Left lung (tissue), 10 donors: ENCODE data around the gene PDLIM5. TPM values are rescaled to one million over a fixed set of nuclear protein-coding genes. Genes with fewer than 3 reads are reported as not detected.
"Not testable (repeated sequence)": the region's sequence is repeated elsewhere in the genome, so short reads cannot be mapped to it uniquely, and the experiment has no call there.

Experiments used
- ATAC-seq: fragments of 200-7000 bp; cut with Tn5 transposase; one replicate; pipeline ENCODE4 v1.9.1; 2020; ENCODE audit warnings: moderate library complexity
- DNase-seq, 4 donors: peaks; one replicate each; pipeline ENCODE4 v3.0.0-alpha.2; 2013 to 2020
- H3K27ac ChIP-seq, 2 donors: fragments of 200-600 bp; sonication (generic) in 1 of 2; one replicate each; pipeline versions ENCODE4 v1.5.0 to v1.8.0; 2020 to 2021
- H3K27me3 ChIP-seq, 2 donors: fragments of 200-600 bp; sonication (generic) in 1 of 2; one replicate each; pipeline versions ENCODE4 v1.5.0 to v1.8.0; 2020 to 2021
- H3K36me3 ChIP-seq, 2 donors: fragments of 200-600 bp; sonication (generic) in 1 of 2; one replicate each; pipeline versions ENCODE4 v1.5.0 to v1.8.0; 2020 to 2021
- H3K4me1 ChIP-seq, 2 donors: fragments of 200-600 bp; one replicate each; pipeline ENCODE4 v1.8.0; 2021
- H3K4me3 ChIP-seq, 2 donors: fragments of 200-600 bp; sonication (generic) in 1 of 2; one replicate each; pipeline versions ENCODE4 v1.5.0 to v1.8.0; 2020 to 2021; ENCODE audit warnings: mild to moderate bottlenecking in 1 of 2
- H3K9me3 ChIP-seq, 2 donors: fragments of 200-600 bp; sonication (generic) in 1 of 2; one replicate each; pipeline versions ENCODE4 v1.5.0 to v1.8.0; 2020 to 2021
- intact Hi-C, 2 donors: fragments of 100-400 bp; cut with DNase I; formaldehyde crosslinking; loops; one replicate each; pipeline versions ENCODE4 v1.11.2 to v1.14.2; 2022
- polyA plus RNA-seq, 6 donors: library from polyadenylated mRNA; unstranded; fragments of 120-200 nt; gene quantifications; one replicate each; pipeline ENCODE4 v1.2.1, GENCODE V29; 2013; ENCODE audit not compliant: insufficient read length in 6 of 6
- total RNA-seq, 2 donors: library from RNA; stranded (reverse); fragmentation: NEBNext Ultra II Directional; extraction: Animal tissue kit (Norgen Biotek cat#: 25700); gene quantifications; one replicate each; pipeline ENCODE4 v1.2.1, GENCODE V29; 2021
- TF ChIP-seq, protein P1 (sequence below), 2 donors: fragments of 200-600 bp; sonication (generic) in 1 of 2; IDR thresholded peaks; one replicate each; pipeline versions ENCODE4 v1.5.0 to v1.8.0; 2021; ENCODE audit warnings: antibody characterized with exemption in 2 of 2
- donor health status: DM: no; HTN: yes; CAD: no.
- donor health status: DM: no; HTN: no; CAD: no.

Gene PDLIM5
- total and polyA plus RNA-seq, 8 donors: 18.3 to 105 (median 20.3) TPM

DNA sequence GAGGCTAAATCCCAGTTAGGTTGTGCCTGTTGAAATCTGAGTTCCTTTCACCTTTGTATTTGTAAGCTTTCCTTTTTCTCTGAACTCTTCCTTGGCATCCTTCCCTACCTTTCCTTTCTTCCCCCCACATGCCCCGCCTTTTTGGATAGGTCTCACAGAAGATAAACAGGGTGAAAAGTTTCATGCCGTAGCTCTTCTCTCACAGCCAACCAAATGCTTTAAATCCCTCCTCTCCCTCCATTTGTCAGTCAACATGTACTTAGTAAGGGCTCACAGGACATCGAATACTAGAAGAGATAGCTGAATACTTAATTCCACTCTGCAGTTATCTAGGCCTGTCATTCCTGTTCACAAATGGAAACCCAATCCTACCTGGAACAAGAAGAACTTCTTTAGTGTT lies 198.9 kb downstream of the PDLIM5 start:
- H3K27me3 ChIP-seq: no peaks in the 10 kb centered on the region
- H3K27ac ChIP-seq: no peak overlapping the region
- H3K36me3 ChIP-seq: peaks cover 0 to 8% of the 10 kb centered on the region in 2 donors
- DNase-seq: no peak
- no peaks in the 10 kb centered on the region for H3K9me3 ChIP-seq
- H3K4me3 ChIP-seq: no peak overlapping the region
- intact Hi-C loops: no loop called here
- TF ChIP-seq, protein P1, sequence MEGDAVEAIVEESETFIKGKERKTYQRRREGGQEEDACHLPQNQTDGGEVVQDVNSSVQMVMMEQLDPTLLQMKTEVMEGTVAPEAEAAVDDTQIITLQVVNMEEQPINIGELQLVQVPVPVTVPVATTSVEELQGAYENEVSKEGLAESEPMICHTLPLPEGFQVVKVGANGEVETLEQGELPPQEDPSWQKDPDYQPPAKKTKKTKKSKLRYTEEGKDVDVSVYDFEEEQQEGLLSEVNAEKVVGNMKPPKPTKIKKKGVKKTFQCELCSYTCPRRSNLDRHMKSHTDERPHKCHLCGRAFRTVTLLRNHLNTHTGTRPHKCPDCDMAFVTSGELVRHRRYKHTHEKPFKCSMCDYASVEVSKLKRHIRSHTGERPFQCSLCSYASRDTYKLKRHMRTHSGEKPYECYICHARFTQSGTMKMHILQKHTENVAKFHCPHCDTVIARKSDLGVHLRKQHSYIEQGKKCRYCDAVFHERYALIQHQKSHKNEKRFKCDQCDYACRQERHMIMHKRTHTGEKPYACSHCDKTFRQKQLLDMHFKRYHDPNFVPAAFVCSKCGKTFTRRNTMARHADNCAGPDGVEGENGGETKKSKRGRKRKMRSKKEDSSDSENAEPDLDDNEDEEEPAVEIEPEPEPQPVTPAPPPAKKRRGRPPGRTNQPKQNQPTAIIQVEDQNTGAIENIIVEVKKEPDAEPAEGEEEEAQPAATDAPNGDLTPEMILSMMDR (IDR thresholded peaks at IDR 0.05): no peak
- no peaks in the 10 kb centered on the region for H3K4me1 ChIP-seq
- ATAC-seq: no peak

DNA sequence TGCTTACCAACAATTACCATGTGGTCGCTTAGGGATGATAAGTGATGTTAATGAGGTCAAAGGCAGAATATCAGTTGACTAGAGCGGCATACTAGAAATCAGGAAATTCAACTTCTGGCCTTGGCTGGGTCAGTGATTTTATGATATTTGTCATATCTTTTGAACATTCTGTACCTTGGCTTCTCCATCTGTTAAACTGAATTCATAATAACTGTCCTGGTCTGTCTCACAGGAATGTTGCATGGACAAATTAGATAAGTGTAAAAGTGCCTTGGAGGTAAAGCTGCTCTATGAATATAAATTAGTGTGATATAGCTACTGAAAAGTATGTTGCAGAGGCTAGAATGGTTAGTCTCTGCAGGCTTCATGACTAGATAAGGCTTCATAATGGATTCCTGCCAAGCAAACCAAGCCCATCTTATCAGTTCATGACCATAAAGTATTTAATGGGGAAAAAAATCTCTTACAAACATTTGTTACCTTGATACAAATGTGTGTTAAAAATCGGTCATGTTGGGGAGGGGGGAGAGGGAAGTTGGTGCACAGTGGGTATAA lies 201.4 kb downstream of the PDLIM5 start:
- H3K4me3 ChIP-seq: no peak overlapping the region
- intact Hi-C loops: no loop called here
- H3K9me3 ChIP-seq: no peaks in the 10 kb centered on the region
- H3K36me3 ChIP-seq: peaks cover 0 to 21% of the 10 kb centered on the region in 2 donors
- TF ChIP-seq, protein P1 (IDR thresholded peaks at IDR 0.05): no peak
- no peak overlapping the region for H3K27ac ChIP-seq
- no peak for DNase-seq
- no peaks in the 10 kb centered on the region for H3K4me1 ChIP-seq
- H3K27me3 ChIP-seq: no peaks in the 10 kb centered on the region
- no peak for ATAC-seq

DNA sequence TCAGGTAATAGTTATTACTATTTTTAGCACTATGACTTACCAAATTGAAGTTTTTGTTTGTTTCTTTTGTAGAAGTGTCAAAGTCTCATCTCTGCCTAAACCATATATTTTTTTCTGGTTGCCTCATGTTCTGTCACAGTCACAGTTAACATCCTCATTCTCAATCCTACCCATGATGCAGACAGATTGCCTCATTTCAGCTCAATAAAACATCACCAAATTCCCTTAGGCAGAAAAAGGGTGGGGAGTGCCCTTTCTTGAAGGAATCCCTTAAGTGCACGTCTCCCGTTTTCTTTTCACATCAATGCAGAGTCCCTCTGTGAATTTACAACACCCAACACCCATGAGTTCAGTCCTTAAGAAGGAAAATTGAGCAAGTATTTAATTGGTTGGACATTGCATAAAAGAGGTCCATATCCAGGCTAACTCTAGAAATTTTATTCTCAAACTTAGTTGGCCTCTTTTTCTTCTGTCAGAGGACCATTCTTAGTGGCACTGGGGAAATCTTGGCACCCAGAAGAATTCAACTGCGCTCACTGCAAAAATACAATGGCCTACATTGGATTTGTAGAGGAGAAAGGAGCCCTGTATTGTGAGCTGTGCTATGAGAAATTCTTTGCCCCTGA lies 202.4 kb downstream of the PDLIM5 start:
- no peak for ATAC-seq
- intact Hi-C loops: no loop called here
- H3K4me3 ChIP-seq: no peak overlapping the region
- no peak overlapping the region for H3K27ac ChIP-seq
- no peaks in the 10 kb centered on the region for H3K27me3 ChIP-seq
- no peaks in the 10 kb centered on the region for H3K4me1 ChIP-seq
- H3K9me3 ChIP-seq: no peaks in the 10 kb centered on the region
- H3K36me3 ChIP-seq: peaks cover 0 to 23% of the 10 kb centered on the region in 2 donors
- no peak for DNase-seq
- TF ChIP-seq, protein P1 (IDR thresholded peaks at IDR 0.05): no peak

DNA sequence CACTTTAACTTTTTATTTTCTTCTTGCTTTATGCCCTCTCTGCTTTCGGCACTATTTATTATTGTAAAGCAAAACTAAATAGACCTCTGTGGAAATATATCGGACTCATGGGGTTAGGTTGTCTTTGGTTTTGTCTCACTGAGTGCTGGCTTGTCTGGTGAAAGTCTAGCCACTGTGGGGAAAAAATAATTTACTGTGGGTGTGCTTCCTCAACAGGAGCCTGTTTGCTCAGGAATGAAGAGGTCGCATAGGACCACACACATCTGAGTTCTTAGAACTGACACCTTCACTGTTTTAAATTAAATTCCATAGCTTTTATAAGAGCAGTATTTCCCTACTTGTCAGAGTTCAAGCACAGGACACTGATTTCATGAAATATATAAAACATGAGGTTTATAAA lies 203.0 kb downstream of the PDLIM5 start:
- no peaks in the 10 kb centered on the region for H3K9me3 ChIP-seq
- intact Hi-C loops: no loop called here
- ATAC-seq (no peak), DNase-seq (no peak)
- no peak overlapping the region for H3K27ac ChIP-seq
- TF ChIP-seq, protein P1 (IDR thresholded peaks at IDR 0.05): no peak
- no peaks in the 10 kb centered on the region for H3K27me3 ChIP-seq
- H3K36me3 ChIP-seq: peaks cover 0 to 24% of the 10 kb centered on the region in 2 donors
- H3K4me1 ChIP-seq: no peaks in the 10 kb centered on the region
- H3K4me3 ChIP-seq: no peak overlapping the region

DNA sequence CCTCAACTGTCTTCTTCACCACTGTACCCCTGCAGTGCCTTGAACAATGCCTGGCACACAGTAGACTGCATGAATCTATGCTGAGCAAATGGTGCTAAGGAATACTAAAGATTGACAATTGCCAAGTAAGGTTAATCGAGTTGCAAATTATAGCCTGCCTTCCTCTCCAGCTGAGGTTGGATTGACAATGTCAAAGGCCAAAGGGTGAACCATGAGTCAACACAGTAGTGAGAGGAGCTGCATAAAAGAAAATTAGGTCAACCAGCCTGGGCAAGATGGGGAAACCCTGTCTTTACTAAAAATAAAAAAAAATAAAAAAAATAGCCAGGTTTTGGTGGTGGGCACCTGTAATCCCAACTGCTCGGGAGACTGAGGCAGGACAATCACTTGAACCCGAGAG lies 208.9 kb downstream of the PDLIM5 start:
- no peaks in the 10 kb centered on the region for H3K9me3 ChIP-seq
- no peak overlapping the region for H3K4me3 ChIP-seq
- H3K27ac ChIP-seq: no peak overlapping the region
- intact Hi-C loops: no loop called here
- no peaks in the 10 kb centered on the region for H3K4me1 ChIP-seq
- H3K27me3 ChIP-seq: no peaks in the 10 kb centered on the region
- TF ChIP-seq, protein P1 (IDR thresholded peaks at IDR 0.05): no peak
- ATAC-seq (no peak), DNase-seq (no peak)
- H3K36me3 ChIP-seq: peaks cover 0 to 82% of the 10 kb centered on the region in 2 donors

DNA sequence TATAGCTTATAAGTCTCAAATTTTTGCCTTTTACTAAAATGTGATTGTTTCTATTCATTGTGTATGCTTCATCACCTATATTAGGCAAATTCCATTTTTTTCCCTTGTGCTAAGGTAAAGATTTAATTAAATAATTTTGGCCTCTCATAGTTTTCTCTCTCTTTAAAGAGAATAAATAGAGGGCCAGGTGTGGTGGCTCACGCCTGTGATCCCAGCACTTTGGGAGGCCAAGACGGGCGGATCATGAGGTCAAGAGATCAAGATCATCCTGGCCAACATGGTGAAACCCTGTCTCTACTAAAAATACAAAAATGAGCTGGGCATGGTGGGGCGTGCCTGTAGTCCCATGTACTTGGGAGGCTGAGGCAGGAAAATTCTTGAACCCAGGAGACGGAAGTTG lies 213.3 kb downstream of the PDLIM5 start:
- H3K27ac ChIP-seq, H3K4me3 ChIP-seq, DNase-seq, H3K27me3 ChIP-seq, ATAC-seq, H3K9me3 ChIP-seq, intact Hi-C loops, H3K4me1 ChIP-seq: not testable (repeated sequence)
- H3K36me3 ChIP-seq: peaks cover 0 to 61% of the 10 kb centered on the region in 2 donors
